SU-DHL-6 (cell line): ENCODE results near the gene ANKRD60.

Experiments
- EZH2phosphoT487 ChIP-seq: fragments of 200-600 bp; sonication (generic), shearing (Covaris generic); conservative IDR thresholded peaks from 2 replicates; pipeline ENCODE4 v1.6.1; 2018; ENCODE audit warnings: mild to moderate bottlenecking, antibody characterized with exemption, low read length, moderate library complexity, mixed read lengths
- TF ChIP-seq, protein P1 (sequence below): fragments of 200-600 bp; sonication (generic); IDR thresholded peaks from one replicate; pipeline ENCODE4 v1.5.1; 2017; ENCODE audit warnings: antibody characterized with exemption, mild to moderate bottlenecking, low read length, moderate library complexity; ENCODE audit not compliant: insufficient read depth, poor library complexity, severe bottlenecking

DNA sequence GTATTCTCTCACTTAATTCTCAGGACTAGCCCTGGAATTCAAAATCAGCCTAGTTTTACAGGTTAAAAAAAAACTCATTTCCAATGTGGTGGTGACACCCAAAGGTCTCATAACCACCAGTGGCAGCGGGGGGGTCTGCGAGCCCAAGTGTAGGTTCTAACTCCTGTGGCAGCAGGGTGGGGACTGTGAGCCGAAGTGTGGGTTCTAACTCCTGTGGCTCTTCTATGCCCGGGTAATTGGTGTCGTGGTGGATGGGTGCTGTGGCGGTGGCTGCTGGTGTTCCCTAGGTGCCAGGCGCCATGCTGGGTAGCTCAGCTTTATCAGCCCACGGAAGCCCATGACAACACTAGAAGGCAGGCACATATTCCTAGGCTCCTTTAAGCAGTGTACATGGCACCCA, 4.9 kb upstream of the ANKRD60 start:
- TF ChIP-seq, protein P1, sequence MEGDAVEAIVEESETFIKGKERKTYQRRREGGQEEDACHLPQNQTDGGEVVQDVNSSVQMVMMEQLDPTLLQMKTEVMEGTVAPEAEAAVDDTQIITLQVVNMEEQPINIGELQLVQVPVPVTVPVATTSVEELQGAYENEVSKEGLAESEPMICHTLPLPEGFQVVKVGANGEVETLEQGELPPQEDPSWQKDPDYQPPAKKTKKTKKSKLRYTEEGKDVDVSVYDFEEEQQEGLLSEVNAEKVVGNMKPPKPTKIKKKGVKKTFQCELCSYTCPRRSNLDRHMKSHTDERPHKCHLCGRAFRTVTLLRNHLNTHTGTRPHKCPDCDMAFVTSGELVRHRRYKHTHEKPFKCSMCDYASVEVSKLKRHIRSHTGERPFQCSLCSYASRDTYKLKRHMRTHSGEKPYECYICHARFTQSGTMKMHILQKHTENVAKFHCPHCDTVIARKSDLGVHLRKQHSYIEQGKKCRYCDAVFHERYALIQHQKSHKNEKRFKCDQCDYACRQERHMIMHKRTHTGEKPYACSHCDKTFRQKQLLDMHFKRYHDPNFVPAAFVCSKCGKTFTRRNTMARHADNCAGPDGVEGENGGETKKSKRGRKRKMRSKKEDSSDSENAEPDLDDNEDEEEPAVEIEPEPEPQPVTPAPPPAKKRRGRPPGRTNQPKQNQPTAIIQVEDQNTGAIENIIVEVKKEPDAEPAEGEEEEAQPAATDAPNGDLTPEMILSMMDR, result no peak
- no peak for TF ChIP-seq EZH2phosphoT487
